Epithelial cell of esophagus (primary cell): ENCODE results near the gene CEMIP.

Experiments used
- DNase-seq: peaks from one replicate; pipeline ENCODE4 v3.0.0; 2010; ENCODE audit warnings: low read depth
- H3K4me3 ChIP-seq: 2 replicates; pipeline ENCODE4 v1.5.1; 2011; ENCODE audit warnings: mild to moderate bottlenecking, low read length, control low read depth
- TF ChIP-seq, protein P1 (sequence below): IDR thresholded peaks from 2 replicates; pipeline ENCODE4 v1.5.1; 2011; ENCODE audit warnings: low read depth, mild to moderate bottlenecking, low read length, control low read depth, inconsistent platforms; ENCODE audit not compliant: insufficient read depth; ENCODE audit errors: missing control alignments

Gene CEMIP

DNA sequence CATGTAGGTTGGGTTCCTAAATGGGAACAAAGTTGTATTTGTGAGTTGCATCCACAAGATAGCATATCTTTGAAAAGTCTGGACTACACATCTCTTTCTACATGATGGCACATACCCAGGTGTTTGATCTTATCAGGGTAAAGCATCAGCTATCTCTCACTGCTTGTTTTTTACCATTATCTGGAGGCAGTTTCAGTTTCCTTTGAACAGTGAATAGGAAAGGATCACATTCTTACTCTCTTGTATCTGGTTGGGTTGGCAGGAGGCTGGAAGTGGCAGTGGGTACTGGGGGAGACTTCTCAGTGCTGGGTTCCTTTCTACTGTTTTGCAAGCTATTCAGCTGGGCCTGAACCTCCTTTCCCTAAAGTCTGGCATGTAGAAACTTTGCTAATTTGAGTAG, 4.1 kb downstream of the CEMIP start:
- H3K4me3 ChIP-seq: no peak overlapping the region
- DNase-seq: no peak
- TF ChIP-seq, protein P1, sequence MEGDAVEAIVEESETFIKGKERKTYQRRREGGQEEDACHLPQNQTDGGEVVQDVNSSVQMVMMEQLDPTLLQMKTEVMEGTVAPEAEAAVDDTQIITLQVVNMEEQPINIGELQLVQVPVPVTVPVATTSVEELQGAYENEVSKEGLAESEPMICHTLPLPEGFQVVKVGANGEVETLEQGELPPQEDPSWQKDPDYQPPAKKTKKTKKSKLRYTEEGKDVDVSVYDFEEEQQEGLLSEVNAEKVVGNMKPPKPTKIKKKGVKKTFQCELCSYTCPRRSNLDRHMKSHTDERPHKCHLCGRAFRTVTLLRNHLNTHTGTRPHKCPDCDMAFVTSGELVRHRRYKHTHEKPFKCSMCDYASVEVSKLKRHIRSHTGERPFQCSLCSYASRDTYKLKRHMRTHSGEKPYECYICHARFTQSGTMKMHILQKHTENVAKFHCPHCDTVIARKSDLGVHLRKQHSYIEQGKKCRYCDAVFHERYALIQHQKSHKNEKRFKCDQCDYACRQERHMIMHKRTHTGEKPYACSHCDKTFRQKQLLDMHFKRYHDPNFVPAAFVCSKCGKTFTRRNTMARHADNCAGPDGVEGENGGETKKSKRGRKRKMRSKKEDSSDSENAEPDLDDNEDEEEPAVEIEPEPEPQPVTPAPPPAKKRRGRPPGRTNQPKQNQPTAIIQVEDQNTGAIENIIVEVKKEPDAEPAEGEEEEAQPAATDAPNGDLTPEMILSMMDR: no peak

DNA sequence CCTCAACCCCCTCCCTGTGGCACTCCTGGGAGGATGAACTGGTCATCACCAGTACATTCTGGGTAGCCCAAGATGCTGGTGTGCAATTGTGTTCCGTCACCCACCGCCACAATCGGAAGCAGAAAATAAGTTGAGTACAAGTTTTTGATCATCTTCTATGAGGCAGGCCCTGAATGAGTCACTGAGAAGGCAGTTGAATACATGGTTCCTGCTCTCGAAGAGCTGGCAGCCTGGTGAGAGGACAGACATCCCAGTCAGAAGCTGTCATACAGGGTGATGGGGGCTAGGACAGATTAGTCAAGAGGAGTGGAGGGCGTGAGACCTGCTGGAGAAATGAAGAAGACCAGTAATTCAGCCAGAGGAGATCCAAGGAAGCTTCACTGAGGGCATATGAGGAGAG, 6.2 kb downstream of the CEMIP start:
- H3K4me3 ChIP-seq: no peak overlapping the region
- peak; percentile 31 for DNase-seq
- TF ChIP-seq, protein P1: no peak

DNA sequence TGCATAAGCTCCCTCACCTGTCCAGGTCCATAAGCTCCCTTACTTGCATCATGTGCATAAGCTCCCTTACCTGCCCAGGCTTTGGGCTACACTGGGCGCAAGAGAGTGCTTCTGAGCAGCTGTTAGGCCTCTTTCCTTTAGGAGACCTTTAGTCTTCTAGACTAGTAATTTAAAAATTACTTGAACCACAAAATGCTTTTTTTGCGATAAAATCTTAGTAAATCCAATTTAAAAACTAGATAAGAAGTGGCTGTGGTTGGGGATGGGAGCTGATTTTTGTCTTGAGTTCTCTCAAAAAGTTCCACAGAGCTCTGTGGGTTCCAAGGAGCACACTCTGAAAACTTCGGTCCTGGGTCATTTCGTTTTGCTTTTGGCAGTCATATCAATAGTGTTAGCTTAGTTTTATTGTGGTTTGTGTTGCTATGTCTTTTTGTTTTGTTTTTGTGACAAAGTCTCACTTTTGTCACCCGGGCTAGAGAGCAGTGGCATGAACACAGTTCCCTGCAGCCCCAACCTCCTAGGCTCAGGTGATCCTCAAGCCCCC, 6.7 kb downstream of the CEMIP start:
- no peak overlapping the region for H3K4me3 ChIP-seq
- no peak for DNase-seq
- TF ChIP-seq, protein P1: no peak

DNA sequence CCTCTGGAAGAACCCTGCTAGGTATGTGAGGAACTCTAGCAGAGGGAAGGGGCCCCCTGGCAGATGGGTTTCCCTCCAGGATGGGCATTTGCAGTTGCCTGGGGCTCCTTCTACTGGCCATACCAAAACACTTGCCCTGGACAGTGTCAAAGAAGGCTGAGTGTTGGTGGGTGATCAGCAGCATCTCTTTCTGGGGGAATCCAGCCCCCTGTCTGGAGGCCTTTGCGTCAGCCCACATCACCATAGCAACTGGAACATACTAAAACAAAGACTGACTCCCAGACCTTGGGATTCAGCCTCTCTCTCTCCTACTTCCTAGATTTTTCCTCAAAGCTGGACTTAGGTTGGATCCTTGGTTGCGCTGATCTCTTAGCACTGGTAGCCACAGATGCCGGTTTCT, 8.1 kb downstream of the CEMIP start:
- H3K4me3 ChIP-seq: no peak overlapping the region
- TF ChIP-seq, protein P1: no peak
- DNase-seq: no peak

DNA sequence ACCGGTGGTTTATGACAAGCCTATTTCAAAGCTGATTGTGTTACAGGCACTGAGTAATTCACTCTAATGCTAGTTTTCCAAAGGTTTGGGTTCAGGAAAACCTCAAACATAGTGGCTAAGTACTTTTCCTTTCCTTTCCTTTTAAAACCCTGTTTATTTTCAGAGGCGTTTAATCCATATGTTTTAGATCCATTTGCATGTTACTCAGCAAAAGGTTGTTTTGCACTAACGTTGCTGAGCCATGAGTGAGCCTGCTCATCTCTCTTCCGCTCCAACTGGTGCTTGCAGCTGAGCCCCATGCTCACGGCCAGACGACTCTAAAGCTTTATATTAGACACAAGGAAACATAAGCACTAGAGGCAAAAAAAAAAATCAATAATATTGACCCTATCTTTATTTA, 9.4 kb downstream of the CEMIP start:
- TF ChIP-seq, protein P1: no peak
- no peak overlapping the region for H3K4me3 ChIP-seq
- DNase-seq: no peak

DNA sequence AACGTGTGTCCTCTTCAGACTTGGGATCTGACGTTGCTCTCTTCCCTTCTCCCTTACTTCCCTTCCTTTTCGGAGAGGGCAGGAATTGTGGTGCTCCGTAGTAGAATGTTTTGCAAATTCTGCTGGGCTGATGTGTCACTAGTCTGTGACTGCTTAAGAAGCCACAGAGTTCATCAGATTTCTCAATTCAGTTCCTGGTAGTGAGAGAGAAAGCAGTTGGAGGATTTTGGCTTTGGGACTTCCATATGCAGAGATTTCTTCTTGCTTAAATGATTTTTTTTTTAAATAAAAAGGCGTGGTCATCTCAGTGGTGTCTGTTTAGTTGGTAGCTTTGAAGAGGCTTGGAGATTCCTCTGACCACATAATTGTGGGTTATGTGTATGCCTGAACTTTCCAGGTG, 10.1 kb downstream of the CEMIP start:
- TF ChIP-seq, protein P1: no peak
- no peak overlapping the region for H3K4me3 ChIP-seq
- peak; percentile 31 for DNase-seq

DNA sequence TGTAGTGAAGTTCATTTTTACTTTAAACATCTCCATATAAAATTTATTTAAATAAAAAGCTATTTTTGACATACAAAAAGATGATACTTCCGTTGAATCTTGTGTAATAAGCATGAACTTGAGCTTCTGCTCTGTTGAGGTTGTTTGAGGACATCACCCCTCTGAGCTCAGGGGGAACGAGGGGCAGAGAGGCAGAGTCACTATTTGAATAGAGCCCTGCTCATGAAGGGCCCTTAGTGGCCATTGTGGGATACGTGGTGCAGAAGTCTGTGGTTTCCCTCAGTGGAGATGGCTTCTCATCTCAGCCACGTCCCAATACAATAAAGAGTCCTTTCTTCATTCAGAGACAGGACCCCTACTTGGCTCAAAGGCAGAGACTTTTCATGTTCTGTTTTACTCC, 10.6 kb downstream of the CEMIP start:
- no peak for DNase-seq
- TF ChIP-seq, protein P1: no peak
- H3K4me3 ChIP-seq: no peak overlapping the region
